Stimulated activated CD4-positive, alpha-beta T cell treated with anti-CD3 and anti-CD28 coated beads, Interleukin-4, amount 100 ng/mL, for 1 hour (primary cell): Measurements from ENCODE around the gene MTUS2.

Experiments
- DNase-seq: peaks from one replicate; pipeline ENCODE4 v3.0.0-alpha.2; 2020

Gene MTUS2

GRCh38 chr13:29266756-29267733 lies 446.9 kb downstream of the MTUS2 start:
- DNase-seq, result no peak

GRCh38 chr13:29270271-29270985 lies 450.3 kb downstream of the MTUS2 start:
- DNase-seq, result no peak

- no peak for DNase-seq
These were observed 451.5 kb downstream of the MTUS2 start for GRCh38 chr13:29271606-29272005.

DNA sequence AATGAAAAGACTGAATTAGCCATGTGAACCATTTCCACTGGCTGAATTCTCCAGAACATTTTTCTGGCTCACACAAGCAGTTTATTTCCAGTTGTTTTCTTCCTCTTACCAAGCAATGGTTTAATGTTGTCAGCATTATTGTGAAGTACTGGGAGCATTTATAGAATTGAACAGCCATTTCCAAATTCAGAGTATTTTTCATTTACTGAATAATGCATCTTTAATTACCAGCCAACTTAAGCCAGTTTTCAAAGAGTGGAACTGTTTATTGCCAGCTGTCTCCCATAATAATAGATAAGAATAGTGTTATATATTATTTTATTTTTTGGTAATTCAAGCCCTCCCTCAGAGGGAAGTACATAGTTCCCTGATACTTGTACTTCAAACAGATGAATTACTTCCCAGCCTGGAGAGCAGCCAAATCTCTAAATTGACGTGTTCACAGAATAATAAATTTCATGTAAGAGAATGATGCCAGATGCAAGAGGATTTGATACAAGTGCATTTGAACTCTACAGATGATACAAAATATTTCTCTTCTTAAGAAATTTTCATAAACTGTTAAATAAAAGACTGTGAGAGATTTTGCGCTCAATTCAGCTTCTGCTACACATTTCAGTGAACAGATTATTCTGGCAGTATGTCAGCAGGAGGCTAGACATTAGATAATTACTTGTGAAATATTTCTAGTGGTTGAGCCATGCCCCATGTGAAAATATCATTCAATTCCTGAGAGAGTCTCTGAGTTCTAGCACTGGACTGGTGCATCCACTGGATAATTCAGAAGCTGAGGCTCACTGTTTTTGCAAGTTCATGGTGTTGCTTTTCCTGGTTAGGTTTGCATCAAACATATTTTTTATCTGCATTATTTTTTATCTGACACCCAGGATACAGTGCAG lies 459.5 kb downstream of the MTUS2 start:
- DNase-seq, result no peak

DNA sequence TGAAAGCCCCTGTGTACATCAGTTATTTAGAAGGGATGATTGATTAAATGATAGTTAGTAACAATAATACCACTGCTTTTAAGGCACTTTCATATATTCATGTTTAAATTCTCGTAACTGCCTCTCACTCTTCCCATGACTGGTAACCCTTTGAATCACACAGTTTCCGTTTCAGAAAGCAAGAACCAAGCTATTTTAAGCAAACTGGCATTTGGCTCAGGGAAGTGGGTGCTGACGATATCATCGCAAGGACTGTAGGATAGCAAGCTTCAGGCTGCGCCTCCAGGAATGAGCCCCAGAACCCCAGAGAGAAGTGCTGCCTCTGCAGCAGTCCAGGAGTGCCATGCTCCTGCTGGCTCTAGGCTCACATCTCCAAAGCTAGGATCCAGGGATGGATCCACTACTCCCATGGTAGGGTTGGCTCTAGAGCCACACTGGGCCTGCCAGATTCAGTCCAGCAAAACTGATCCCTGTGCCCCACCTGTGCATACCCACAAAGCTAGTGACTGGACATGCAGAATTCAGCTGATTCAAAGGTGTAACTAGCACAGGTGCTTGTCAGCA lies 461.9 kb downstream of the MTUS2 start:
- no peak for DNase-seq

- no peak for DNase-seq
These were observed 464.6 kb downstream of the MTUS2 start for GRCh38 chr13:29284726-29285125.

DNA sequence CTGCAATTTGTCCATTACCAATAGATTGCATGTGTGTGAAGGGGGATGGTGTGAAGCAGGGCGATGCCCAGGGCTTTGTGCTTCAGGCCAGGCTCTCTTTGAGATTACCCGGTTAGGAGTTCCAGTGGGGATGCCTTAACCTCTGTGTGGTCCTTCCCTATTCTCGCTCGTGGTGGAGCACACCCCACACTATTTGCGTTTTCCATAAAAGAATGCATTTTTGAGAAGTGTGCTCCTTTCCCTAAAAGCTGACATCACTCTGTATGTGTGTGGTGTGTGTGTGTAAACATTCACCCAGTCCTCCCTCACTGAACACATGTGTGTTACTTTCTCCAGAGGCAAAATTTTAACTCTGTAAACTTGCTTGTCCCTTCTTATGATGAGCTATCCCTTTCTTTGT lies 467.1 kb downstream of the MTUS2 start:
- DNase-seq, result no peak

GRCh38 chr13:29292045-29292444 lies 471.9 kb downstream of the MTUS2 start:
- no peak for DNase-seq

- no peak for DNase-seq
These were observed 474.7 kb downstream of the MTUS2 start for GRCh38 chr13:29294821-29295220.

GRCh38 chr13:29301027-29301426 lies 480.9 kb downstream of the MTUS2 start:
- DNase-seq, result no peak

- no peak for DNase-seq
These were observed 484.0 kb downstream of the MTUS2 start for GRCh38 chr13:29304148-29304547.

DNA sequence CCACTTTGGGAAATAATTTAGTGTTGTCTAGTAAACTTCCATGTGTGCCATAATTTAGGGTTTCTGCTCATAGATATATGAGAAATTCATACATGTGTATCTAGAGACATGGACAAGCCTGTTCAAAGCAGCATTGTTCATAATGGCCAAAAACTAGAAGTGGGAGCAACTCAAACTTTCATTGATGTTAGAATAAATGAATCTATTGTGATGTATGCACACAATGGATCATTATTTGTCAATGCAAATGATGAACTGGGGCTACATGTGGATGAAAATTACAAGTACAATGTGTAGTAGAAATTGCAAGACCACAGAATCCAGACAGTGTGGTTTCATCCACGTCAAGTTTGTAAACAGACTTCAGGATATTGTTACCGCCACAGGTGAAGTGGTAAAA lies 490.7 kb downstream of the MTUS2 start:
- DNase-seq, result no peak

- DNase-seq, result no peak
These were observed 495.7 kb downstream of the MTUS2 start for GRCh38 chr13:29315847-29316246.

- no peak for DNase-seq
These were observed 497.7 kb downstream of the MTUS2 start for GRCh38 chr13:29317828-29318227.

DNA sequence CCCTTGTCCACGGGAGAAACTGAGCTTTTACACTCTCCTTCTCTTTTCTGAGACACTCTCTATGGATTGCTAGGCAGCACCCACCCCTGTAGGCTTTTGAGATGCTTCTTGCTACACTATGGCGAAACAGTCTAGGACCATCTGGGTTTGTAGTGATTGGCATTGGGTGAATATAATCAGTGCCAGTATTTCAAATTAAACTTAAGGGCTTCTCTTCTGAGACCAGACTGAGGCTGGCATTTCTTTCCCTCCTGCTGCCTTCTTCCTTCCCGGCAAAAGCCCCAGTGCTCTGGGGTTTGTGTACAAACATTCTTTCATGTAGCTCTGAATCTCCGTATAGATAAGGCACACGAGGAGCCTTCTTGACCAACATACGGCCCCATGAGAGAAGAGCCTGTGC lies 498.6 kb downstream of the MTUS2 start:
- DNase-seq, result no peak

GRCh38 chr13:29319451-29319850 lies 499.3 kb downstream of the MTUS2 start:
- no peak for DNase-seq

GRCh38 chr13:29323954-29324353 lies 503.8 kb downstream of the MTUS2 start:
- DNase-seq, result no peak

DNA sequence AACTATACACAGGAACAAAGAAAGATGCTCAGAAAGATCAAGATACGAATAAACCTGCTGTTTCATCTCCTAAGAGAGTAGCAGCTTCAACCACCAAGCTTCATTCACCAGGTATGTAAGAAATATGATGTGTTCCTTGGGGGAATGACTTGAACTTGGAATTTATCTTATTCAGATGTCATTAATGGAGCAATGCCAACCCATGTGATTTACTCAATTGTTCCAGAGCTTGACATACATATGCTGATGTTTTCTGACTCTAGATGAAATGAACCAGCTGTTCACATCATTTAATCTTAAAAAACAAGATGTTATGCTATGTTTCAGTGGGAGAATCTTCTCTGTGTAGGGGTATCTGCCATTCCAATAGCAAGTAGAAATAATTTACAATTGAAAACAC lies 504.5 kb downstream of the MTUS2 start:
- no peak for DNase-seq

DNA sequence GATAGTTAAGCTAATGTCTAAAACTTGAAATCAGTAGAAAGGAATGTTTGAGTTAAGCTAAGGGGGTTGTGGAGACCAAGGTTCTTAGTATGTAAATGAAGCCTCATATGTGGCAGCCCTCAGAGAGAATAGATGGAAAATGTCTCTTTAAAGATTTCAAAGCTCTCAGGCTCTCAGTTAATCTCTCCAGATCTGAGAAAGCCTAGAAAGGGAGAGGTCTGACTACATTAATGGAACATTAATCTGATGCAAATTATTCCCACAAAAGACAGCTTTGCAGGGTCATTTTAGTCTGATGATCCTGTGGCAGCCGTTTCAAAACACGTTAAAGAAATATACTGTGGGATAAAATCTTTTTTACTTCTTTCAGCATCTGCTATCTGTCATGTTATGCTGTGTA lies 508.4 kb downstream of the MTUS2 start:
- no peak for DNase-seq

- no peak for DNase-seq
These were observed 516.2 kb downstream of the MTUS2 start for GRCh38 chr13:29336356-29336755.

DNA sequence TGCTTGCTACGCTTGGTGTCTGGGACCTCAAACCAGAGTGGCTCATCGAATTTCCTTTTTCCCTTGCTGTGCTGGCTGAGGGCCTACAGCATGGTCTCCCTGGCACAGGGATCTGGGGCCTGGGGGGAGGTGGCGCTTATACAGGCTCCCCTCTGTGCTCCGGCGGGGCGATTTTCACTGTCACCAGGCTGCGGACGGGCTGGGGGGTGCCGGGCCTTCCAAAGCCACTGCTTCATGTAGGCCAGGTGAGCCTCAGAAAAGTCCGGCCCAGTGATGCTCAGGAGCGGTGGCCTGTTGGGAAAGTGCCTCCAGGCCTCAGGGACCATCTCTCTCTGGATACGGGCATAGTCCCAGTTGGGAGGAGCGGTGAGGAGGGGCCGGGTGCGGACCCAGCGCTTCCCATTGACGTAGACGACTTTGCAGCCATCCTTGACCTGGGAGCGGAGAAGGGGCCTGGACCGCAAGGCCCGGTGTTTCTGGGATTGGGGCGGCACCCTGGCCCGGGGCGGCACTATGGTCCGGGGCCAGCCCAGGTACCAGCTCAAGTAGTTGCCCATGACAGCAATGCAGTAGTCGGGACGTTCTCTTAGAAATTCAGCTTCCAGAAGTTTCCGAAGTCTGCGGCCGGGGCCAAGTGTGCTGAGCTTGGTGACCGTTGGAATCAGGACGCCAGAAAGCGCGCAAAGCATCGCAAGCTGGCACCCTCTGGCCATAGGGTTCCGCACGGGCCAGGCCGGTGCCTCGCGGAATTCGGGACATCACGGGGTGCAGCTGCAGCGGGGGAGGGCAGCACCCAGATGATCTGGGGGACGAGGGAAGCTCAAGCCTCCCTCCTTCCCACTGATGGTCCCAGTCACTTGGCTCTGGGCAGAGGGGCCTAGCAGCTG lies 519.5 kb downstream of the MTUS2 start:
- no peak for DNase-seq
